Mesendoderm (in vitro differentiated cells): ENCODE data around the gene CATSPER3. TPM values are rescaled to one million over a fixed set of nuclear protein-coding genes. Genes with fewer than 3 reads are reported as not detected.

Experiments used
- DNase-seq: peaks from one replicate; pipeline ENCODE4 v3.0.0; 2013
- H2AK5ac ChIP-seq: 2 replicates; pipeline ENCODE4 v1.6.1; 2013; ENCODE audit warnings: low read length, inconsistent platforms
- H2BK120ac ChIP-seq: 2 replicates; pipeline ENCODE4 v1.6.1; 2013; ENCODE audit warnings: low read depth, mild to moderate bottlenecking, low read length, moderate library complexity, mixed read lengths
- H2BK15ac ChIP-seq: replicated peaks from 2 replicates; pipeline ENCODE4 v1.6.1; 2013; ENCODE audit warnings: low read depth, mild to moderate bottlenecking, moderate library complexity
- H2BK5ac ChIP-seq: 2 replicates; pipeline ENCODE4 v1.6.1; 2013; ENCODE audit warnings: low read length, inconsistent platforms
- H3K18ac ChIP-seq: 2 replicates; pipeline ENCODE4 v1.6.1; 2013; ENCODE audit warnings: mild to moderate bottlenecking, low read length, mixed read lengths
- H3K23ac ChIP-seq: one replicate; pipeline ENCODE4 v1.6.1; 2013; ENCODE audit warnings: low read length
- H3K27ac ChIP-seq: 2 replicates; pipeline ENCODE4 v1.5.1; 2013; ENCODE audit warnings: low read depth, mild to moderate bottlenecking, inconsistent platforms, low read length, moderate library complexity
- H3K27me3 ChIP-seq: 2 replicates; pipeline ENCODE4 v1.6.1; 2013; ENCODE audit warnings: low read length, control low read depth, mild to moderate bottlenecking, inconsistent platforms; ENCODE audit not compliant: insufficient read depth, poor library complexity
- H3K36me3 ChIP-seq: 2 replicates; pipeline ENCODE4 v1.6.1; 2013; ENCODE audit warnings: low read length, inconsistent platforms; ENCODE audit not compliant: control insufficient read depth, insufficient read depth
- H3K4ac ChIP-seq: one replicate; pipeline ENCODE4 v1.6.1; 2013; ENCODE audit warnings: low read depth, mild to moderate bottlenecking, low read length, moderate library complexity
- H3K4me1 ChIP-seq: 2 replicates; pipeline ENCODE4 v1.6.1; 2013; ENCODE audit warnings: low read depth, low read length, inconsistent platforms; ENCODE audit not compliant: control insufficient read depth
- H3K4me2 ChIP-seq: 2 replicates; pipeline ENCODE4 v1.6.1; 2013; ENCODE audit warnings: low read length
- H3K4me3 ChIP-seq: 2 replicates; pipeline ENCODE4 v1.5.1; 2013; ENCODE audit warnings: mild to moderate bottlenecking, low read length
- H3K56ac ChIP-seq: one replicate; pipeline ENCODE4 v1.6.1; 2013; ENCODE audit warnings: low read length
- H3K79me1 ChIP-seq: 2 replicates; pipeline ENCODE4 v1.6.1; 2013; ENCODE audit warnings: low read length, inconsistent platforms
- H3K79me2 ChIP-seq: 2 replicates; pipeline ENCODE4 v1.6.1; 2013; ENCODE audit warnings: mild to moderate bottlenecking, low read length; ENCODE audit not compliant: control insufficient read depth, insufficient read depth
- H3K9ac ChIP-seq: 2 replicates; pipeline ENCODE4 v1.6.1; 2013; ENCODE audit warnings: low read length, inconsistent platforms
- H4K5ac ChIP-seq: one replicate; pipeline ENCODE4 v1.6.1; 2013; ENCODE audit warnings: low read length
- H4K8ac ChIP-seq: one replicate; pipeline ENCODE4 v1.6.1; 2013; ENCODE audit warnings: low read depth, mild to moderate bottlenecking, control low read depth, low read length, moderate library complexity
- WGBS: extraction: QIAGEN DNeasy Blood & Tissue Kit; methylation state at CpG from one replicate; pipeline ENCODE4 v1.1.7; 2013; ENCODE audit warnings: low lambda C conversion rate, missing lambda C conversion rate; ENCODE audit not compliant: insufficient coverage; ENCODE audit errors: extremely low coverage; 5-methylcytosine and 5-hydroxymethylcytosine counted together
- polyA plus RNA-seq, 2 experiments: library from polyadenylated mRNA; stranded (reverse); fragments of 200-250 nt; gene quantifications; one replicate each; pipeline ENCODE4 v1.2.3, GENCODE V29; 2013

Gene CATSPER3
- polyA plus RNA-seq (2013, experiment 1 of 2): 0.56 TPM
- 0.46 TPM for polyA plus RNA-seq (2013, experiment 2 of 2)

DNA sequence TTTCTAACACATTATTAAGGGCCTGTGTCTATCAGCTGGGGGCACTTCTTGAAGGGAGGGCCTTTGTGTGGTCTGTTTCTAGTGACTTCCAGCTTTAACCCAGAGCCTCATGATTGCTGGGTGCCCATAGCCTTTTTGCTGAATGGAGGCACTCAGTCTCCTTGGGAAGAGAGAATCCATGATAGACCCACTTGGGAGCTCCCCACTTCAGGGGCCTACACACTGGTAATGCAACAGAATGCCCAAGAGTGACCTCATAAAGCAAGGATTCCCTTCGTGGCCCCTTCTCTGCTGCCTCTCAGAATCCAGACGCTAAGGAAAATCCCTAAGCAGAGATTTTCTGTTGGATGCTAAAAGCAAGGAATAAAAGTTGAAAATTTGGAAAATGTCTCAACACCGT is at the start of gene CATSPER3:
TSS of gene CATSPER3 (plus strand) at position 301 of the 400 bp plus-strand sequence. CDS start at position 386, 85 bp downstream.
- Histone ChIP-seq H2BK5ac (no peak within 1 kb of the TSS), H3K9ac (no peak within 1 kb of the TSS), H3K36me3 (no peaks in the 10 kb centered on the region), H3K79me2 (no peaks in the 10 kb centered on the region), H3K4me1 (no peaks in the 10 kb centered on the region), H3K4ac (no peak within 1 kb of the TSS), H3K4me2 (no peak within 1 kb of the TSS), H4K8ac (no peak within 1 kb of the TSS), H3K79me1 (no peaks in the 10 kb centered on the region), H3K27me3 (no peaks in the 10 kb centered on the region), H4K5ac (no peak within 1 kb of the TSS), H3K23ac (no peak within 1 kb of the TSS), H3K4me3 (no peak within 1 kb of the TSS), H3K56ac (no peak within 1 kb of the TSS), H3K18ac (no peak within 1 kb of the TSS), H2BK15ac (no peak within 1 kb of the TSS), H2AK5ac (no peak within 1 kb of the TSS), H3K27ac (no peak within 1 kb of the TSS), H2BK120ac (no peak within 1 kb of the TSS)
- WGBS: no CpG with 5 or more reads among the region's 3 CpGs
- DNase-seq: no peak

DNA sequence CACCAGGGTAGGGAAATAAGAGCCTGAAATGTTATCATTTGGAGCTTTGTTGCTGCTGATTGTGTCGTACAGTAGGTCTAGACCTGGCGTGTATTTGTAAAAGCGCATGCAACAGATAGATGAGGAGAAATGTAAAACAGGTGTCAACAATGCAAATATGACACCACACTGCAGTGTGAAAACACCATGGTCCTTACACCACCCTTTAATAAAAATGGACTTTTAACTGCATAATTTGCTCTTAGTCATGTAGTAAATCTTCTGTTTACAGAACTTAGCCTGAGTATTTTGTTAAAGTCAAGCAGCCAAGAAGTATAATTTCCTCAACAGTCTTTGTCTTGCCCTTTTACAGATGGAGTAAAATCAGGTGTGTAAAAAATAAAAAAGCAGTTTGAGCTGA is 48.8 kb upstream of the CATSPER3 start:
- Histone ChIP-seq H2BK120ac (no peak overlapping the region), H4K5ac (no peak overlapping the region), H3K9ac (no peak overlapping the region), H3K4me1 (no peaks in the 10 kb centered on the region), H2AK5ac (no peak overlapping the region), H3K56ac (no peak overlapping the region), H2BK15ac (no peak overlapping the region), H3K79me2 (no peaks in the 10 kb centered on the region), H2BK5ac (no peak overlapping the region), H4K8ac (no peak overlapping the region), H3K79me1 (peaks cover 3% of the 10 kb centered on the region), H3K4ac (no peak overlapping the region), H3K4me2 (no peak overlapping the region), H3K18ac (no peak overlapping the region), H3K36me3 (peaks cover 4% of the 10 kb centered on the region), H3K4me3 (no peak overlapping the region), H3K27me3 (no peaks in the 10 kb centered on the region), H3K23ac (no peak overlapping the region), H3K27ac (no peak overlapping the region)
- no peak for DNase-seq
- WGBS: no CpG with 5 or more reads among the region's 3 CpGs

DNA sequence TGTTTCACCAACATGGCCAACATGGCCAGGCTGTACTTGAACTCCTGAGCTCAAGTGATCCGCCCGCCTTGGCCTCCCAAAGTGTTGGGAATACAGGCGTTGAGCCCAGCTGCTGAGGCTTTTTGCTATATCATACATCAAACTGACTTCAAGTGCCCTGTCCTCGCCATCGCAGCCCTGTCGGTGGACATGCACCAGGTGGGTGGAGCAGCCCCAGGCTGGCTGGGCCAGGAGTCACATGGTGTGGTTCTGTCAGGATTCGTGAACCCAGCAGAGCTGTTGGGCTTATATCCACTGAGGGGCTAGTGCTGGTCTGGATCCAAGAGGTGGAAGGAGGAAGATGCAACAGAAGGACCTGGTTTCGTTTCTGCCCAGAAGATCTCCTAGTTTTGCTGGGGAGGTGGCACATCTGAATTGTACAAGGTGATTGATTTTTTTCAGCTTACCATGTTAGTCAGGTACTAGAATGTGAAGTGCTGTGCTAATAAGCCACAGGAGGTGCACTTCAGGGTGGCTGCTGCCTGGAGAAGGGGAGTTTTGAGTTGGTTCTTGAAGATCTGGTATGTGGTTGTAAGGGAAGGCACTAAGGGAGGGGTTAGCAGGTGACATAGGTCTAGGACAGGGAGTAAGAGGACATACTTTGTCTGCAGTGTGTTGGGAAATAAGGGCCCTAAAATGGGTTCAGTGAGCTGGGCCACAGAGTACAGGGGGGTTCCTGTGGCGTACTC is 46.7 kb upstream of the CATSPER3 start:
- no peak overlapping the region for H3K4ac ChIP-seq
- WGBS: no CpG with 5 or more reads among the region's 9 CpGs
- no peak overlapping the region for H2BK15ac ChIP-seq
- H2BK120ac ChIP-seq: no peak overlapping the region
- H3K27ac ChIP-seq: no peak overlapping the region
- no peaks in the 10 kb centered on the region for H3K79me2 ChIP-seq
- H2AK5ac ChIP-seq: no peak overlapping the region
- no peak overlapping the region for H3K18ac ChIP-seq
- no peaks in the 10 kb centered on the region for H3K4me1 ChIP-seq
- H3K79me1 ChIP-seq: peaks cover 3% of the 10 kb centered on the region
- no peak overlapping the region for H3K4me2 ChIP-seq
- H3K4me3 ChIP-seq: no peak overlapping the region
- H4K5ac ChIP-seq: no peak overlapping the region
- no peak overlapping the region for H2BK5ac ChIP-seq
- no peak overlapping the region for H3K56ac ChIP-seq
- DNase-seq: no peak
- H3K27me3 ChIP-seq: no peaks in the 10 kb centered on the region
- H3K36me3 ChIP-seq: peaks cover 4% of the 10 kb centered on the region
- no peak overlapping the region for H4K8ac ChIP-seq
- H3K9ac ChIP-seq: no peak overlapping the region
- no peak overlapping the region for H3K23ac ChIP-seq

DNA sequence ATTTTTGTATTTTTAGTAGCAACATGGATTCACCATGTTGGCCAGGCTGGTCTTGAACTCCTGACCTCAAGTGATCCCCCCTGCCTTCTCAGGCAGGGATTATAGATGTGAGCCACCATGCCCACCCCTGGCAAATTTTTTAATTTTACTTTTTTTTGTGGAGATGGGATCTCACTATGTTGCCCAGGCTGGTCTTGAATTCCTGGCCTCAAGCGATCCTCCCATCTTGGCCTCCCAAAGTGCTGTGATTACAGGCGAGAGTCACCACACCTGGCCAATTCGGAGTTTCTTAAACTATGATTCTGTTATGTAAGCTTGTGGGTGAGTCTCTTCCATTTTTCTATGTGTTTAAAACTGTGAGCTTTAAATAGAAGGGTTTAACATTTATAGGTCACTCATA is 35.2 kb upstream of the CATSPER3 start:
- no CpG with 5 or more reads among the region's 3 CpGs for WGBS
- H3K56ac ChIP-seq: no peak overlapping the region

GRCh38 chr5:134934202-134934601 is 33.5 kb upstream of the CATSPER3 start:
- Histone ChIP-seq H2BK120ac (no peak overlapping the region), H3K4ac (no peak overlapping the region), H2AK5ac (no peak overlapping the region), H3K36me3 (no peaks in the 10 kb centered on the region), H3K27me3 (no peaks in the 10 kb centered on the region), H3K4me3 (no peak overlapping the region), H3K56ac (no peak overlapping the region), H3K4me2 (no peak overlapping the region), H3K79me2 (no peaks in the 10 kb centered on the region), H2BK15ac (no peak overlapping the region), H3K18ac (no peak overlapping the region), H3K27ac (no peak overlapping the region), H3K23ac (no peak overlapping the region), H2BK5ac (no peak overlapping the region), H3K4me1 (no peaks in the 10 kb centered on the region), H3K79me1 (peaks cover 2% of the 10 kb centered on the region), H4K5ac (no peak overlapping the region), H3K9ac (no peak overlapping the region), H4K8ac (no peak overlapping the region)
- WGBS: no CpG with 5 or more reads among the region's 5 CpGs
- DNase-seq: no peak

More for the DNA sequence above, 35.2 kb upstream of the CATSPER3 start:
- no peak overlapping the region for H2BK15ac ChIP-seq
- no peak overlapping the region for H3K18ac ChIP-seq
- no peaks in the 10 kb centered on the region for H3K79me2 ChIP-seq
- H4K8ac ChIP-seq: no peak overlapping the region
- no peak overlapping the region for H2BK120ac ChIP-seq
- H4K5ac ChIP-seq: no peak overlapping the region
- peaks cover 2% of the 10 kb centered on the region for H3K79me1 ChIP-seq
- no peak overlapping the region for H3K27ac ChIP-seq
- no peak overlapping the region for H3K4me2 ChIP-seq
- no peak for DNase-seq
- H3K4me3 ChIP-seq: no peak overlapping the region
- H3K36me3 ChIP-seq: no peaks in the 10 kb centered on the region
- no peak overlapping the region for H3K4ac ChIP-seq
- no peaks in the 10 kb centered on the region for H3K4me1 ChIP-seq
- no peaks in the 10 kb centered on the region for H3K27me3 ChIP-seq
- H2AK5ac ChIP-seq: no peak overlapping the region
- no peak overlapping the region for H3K9ac ChIP-seq
- H2BK5ac ChIP-seq: no peak overlapping the region
- no peak overlapping the region for H3K23ac ChIP-seq
